Measurements from ENCODE around the gene CCNG1.

The CCNG1 gene

DNA sequence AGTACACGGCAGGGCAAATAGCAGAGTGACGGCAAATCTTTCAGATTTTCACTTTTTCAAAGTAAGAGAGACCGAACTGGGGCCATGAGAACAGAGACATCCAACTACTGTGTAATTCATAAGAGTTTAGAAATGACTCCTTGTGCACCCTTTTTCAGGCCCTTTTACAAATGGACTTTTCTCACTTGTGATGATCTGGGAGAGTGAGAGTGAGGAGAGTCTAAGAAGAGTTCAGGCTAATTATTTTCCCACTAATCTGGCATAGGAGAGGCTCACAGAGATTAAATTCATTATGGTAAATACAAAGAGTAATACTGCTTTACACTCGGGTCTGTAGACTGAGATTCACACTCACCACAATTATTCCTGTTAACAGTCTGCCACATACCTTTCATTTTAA lies 880 bp upstream of the CCNG1 start:
- H3K27ac ChIP-seq (ENCODE audit: low read length) = peak overlapping the region; percentile 7; the same call in 1 of the 2 replicates
- H3K4me3 ChIP-seq (ENCODE audit: low read length) = peak overlapping the region; percentile 75
- H3K9ac ChIP-seq (ENCODE audit: low read length) = peak overlapping the region; percentile 64
- peak overlapping the region; percentile 66 for H2AFZ ChIP-seq (ENCODE audit: low read depth, low read length)
- H3K79me2 ChIP-seq (ENCODE audit: low read length) = peaks cover 40% of the 10 kb centered on the region
- peak overlapping the region; percentile 77 for H3K4me2 ChIP-seq (ENCODE audit: low read length)
- H3K9me3 ChIP-seq (ENCODE audit: insufficient read depth, low read length) = no peaks in the 10 kb centered on the region
- no peaks in the 10 kb centered on the region for H3K27me3 ChIP-seq (ENCODE audit: low read depth, low read length)
- H3K36me3 ChIP-seq (replicated peaks; ENCODE audit: low read depth, low read length) = peaks cover 27% of the 10 kb centered on the region
- peaks cover 21% of the 10 kb centered on the region for H4K20me1 ChIP-seq (ENCODE audit: insufficient read depth, low read length)
- peaks cover 18% of the 10 kb centered on the region for H3K4me1 ChIP-seq (ENCODE audit: low read length)
- TF ChIP-seq, protein P1, sequence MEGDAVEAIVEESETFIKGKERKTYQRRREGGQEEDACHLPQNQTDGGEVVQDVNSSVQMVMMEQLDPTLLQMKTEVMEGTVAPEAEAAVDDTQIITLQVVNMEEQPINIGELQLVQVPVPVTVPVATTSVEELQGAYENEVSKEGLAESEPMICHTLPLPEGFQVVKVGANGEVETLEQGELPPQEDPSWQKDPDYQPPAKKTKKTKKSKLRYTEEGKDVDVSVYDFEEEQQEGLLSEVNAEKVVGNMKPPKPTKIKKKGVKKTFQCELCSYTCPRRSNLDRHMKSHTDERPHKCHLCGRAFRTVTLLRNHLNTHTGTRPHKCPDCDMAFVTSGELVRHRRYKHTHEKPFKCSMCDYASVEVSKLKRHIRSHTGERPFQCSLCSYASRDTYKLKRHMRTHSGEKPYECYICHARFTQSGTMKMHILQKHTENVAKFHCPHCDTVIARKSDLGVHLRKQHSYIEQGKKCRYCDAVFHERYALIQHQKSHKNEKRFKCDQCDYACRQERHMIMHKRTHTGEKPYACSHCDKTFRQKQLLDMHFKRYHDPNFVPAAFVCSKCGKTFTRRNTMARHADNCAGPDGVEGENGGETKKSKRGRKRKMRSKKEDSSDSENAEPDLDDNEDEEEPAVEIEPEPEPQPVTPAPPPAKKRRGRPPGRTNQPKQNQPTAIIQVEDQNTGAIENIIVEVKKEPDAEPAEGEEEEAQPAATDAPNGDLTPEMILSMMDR (IDR thresholded peaks at IDR 0.05; ENCODE audit: low read depth, low read length) = no peak
- TF ChIP-seq EZH2phosphoT487 (IDR thresholded peaks at IDR 0.05; ENCODE audit: low read depth) = no peak

GRCh38 chr5:163437011-163437308 lies 435 bp upstream of the CCNG1 start:
- Histone ChIP-seq H3K79me2 (ENCODE audit: low read length) (peaks cover 40% of the 10 kb centered on the region), H3K36me3 (replicated peaks; ENCODE audit: low read depth, low read length) (peaks cover 31% of the 10 kb centered on the region), H3K4me3 (ENCODE audit: low read length) (peak overlapping the region; percentile 75), H3K27ac (ENCODE audit: low read length) (peak overlapping the region; percentile 7; the same call in 1 of the 2 replicates), H3K9me3 (ENCODE audit: insufficient read depth, low read length) (no peaks in the 10 kb centered on the region), H3K27me3 (ENCODE audit: low read depth, low read length) (no peaks in the 10 kb centered on the region), H2AFZ (ENCODE audit: low read depth, low read length) (peak overlapping the region; percentile 66), H3K4me1 (ENCODE audit: low read length) (peaks cover 18% of the 10 kb centered on the region), H4K20me1 (ENCODE audit: insufficient read depth, low read length) (peaks cover 21% of the 10 kb centered on the region), H3K9ac (ENCODE audit: low read length) (peak overlapping the region; percentile 64), H3K4me2 (ENCODE audit: low read length) (peak overlapping the region; percentile 77)
- TF ChIP-seq, protein P1 (IDR thresholded peaks at IDR 0.05; ENCODE audit: low read depth, low read length) = no peak

- H3K9me3 ChIP-seq (ENCODE audit: insufficient read depth, low read length) = no peaks in the 10 kb centered on the region
- H3K4me1 ChIP-seq (ENCODE audit: low read length) = peaks cover 18% of the 10 kb centered on the region
- peak overlapping the region; percentile 98 for H3K9ac ChIP-seq (ENCODE audit: low read length)
- no peak overlapping the region for H2AFZ ChIP-seq (ENCODE audit: low read depth, low read length)
- H3K4me3 ChIP-seq (ENCODE audit: low read length) = peak overlapping the region; percentile 96
- no peaks in the 10 kb centered on the region for H3K27me3 ChIP-seq (ENCODE audit: low read depth, low read length)
- H4K20me1 ChIP-seq (ENCODE audit: insufficient read depth, low read length) = peaks cover 21% of the 10 kb centered on the region
- H3K79me2 ChIP-seq (ENCODE audit: low read length) = peaks cover 40% of the 10 kb centered on the region
- peaks cover 49% of the 10 kb centered on the region for H3K36me3 ChIP-seq (replicated peaks; ENCODE audit: low read depth, low read length)
- TF ChIP-seq, protein P1 (IDR thresholded peaks at IDR 0.05; ENCODE audit: low read depth, low read length) = no peak
- TF ChIP-seq EZH2phosphoT487 (IDR thresholded peaks at IDR 0.05; ENCODE audit: low read depth) = no peak
- H3K4me2 ChIP-seq (ENCODE audit: low read length) = peak overlapping the region; percentile 81
- peak overlapping the region; percentile 73; the same call in 1 of the 2 replicates for H3K27ac ChIP-seq (ENCODE audit: low read length)
Measured at GRCh38 chr5:163439092-163439425, 1.7 kb downstream of the CCNG1 start.

DNA sequence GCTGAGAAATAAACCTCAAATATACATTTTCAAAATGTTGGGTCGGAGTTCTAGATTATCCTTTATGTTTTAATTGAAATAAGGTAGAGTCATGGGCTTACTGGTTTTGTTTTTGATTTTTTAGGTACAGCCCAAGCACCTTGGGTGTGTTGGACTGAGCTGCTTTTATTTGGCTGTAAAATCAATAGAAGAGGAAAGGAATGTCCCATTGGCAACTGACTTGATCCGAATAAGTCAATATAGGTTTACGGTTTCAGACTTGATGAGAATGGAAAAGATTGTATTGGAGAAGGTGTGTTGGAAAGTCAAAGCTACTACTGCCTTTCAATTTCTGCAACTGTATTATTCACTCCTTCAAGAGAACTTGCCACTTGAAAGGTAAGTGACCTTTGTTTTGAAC lies 3.6 kb downstream of the CCNG1 start:
- H2AFZ ChIP-seq (ENCODE audit: low read depth, low read length) = no peak overlapping the region
- peaks cover 61% of the 10 kb centered on the region for H3K36me3 ChIP-seq (replicated peaks; ENCODE audit: low read depth, low read length)
- H4K20me1 ChIP-seq (ENCODE audit: insufficient read depth, low read length) = peaks cover 21% of the 10 kb centered on the region
- H3K27ac ChIP-seq (ENCODE audit: low read length) = no peak overlapping the region
- no peaks in the 10 kb centered on the region for H3K27me3 ChIP-seq (ENCODE audit: low read depth, low read length)
- no peak overlapping the region for H3K4me3 ChIP-seq (ENCODE audit: low read length)
- peaks cover 13% of the 10 kb centered on the region for H3K4me1 ChIP-seq (ENCODE audit: low read length)
- no peak overlapping the region for H3K4me2 ChIP-seq (ENCODE audit: low read length)
- no peak for TF ChIP-seq EZH2phosphoT487 (IDR thresholded peaks at IDR 0.05; ENCODE audit: low read depth)
- TF ChIP-seq, protein P1 (IDR thresholded peaks at IDR 0.05; ENCODE audit: low read depth, low read length) = no peak
- peaks cover 40% of the 10 kb centered on the region for H3K79me2 ChIP-seq (ENCODE audit: low read length)
- H3K9ac ChIP-seq (ENCODE audit: low read length) = no peak overlapping the region
- no peaks in the 10 kb centered on the region for H3K9me3 ChIP-seq (ENCODE audit: insufficient read depth, low read length)
